Kidney (tissue), 14 donors: ENCODE results near the gene ZNF473. TPM values are rescaled to one million over a fixed set of nuclear protein-coding genes. Genes with fewer than 3 reads are reported as not detected.

Source experiments
- DNase-seq, 5 donors: peaks; one replicate each; pipeline ENCODE4 v3.0.0-alpha.2; 2013 to 2020
- FAIRE-seq: peaks from 2 replicates; lab custom pipeline; 2012; peaks lifted over from hg19 to GRCh38; lab: Jason Lieb, UNC
- H3K27ac ChIP-seq, 2 donors: one replicate each; pipeline ENCODE4 v1.7.0; 2013; ENCODE audit warnings: low read depth in 2 of 2, low read length in 2 of 2, inconsistent platforms in 1 of 2
- H3K27me3 ChIP-seq: one replicate; pipeline ENCODE4 v1.7.1; 2013; ENCODE audit warnings: low read length, inconsistent platforms; ENCODE audit not compliant: control insufficient read depth, insufficient read depth
- H3K36me3 ChIP-seq, 3 donors: one replicate each; pipeline versions ENCODE4 v1.7.0 to v1.7.1; 2013; ENCODE audit warnings: low read length in 3 of 3, control low read depth in 1 of 3, inconsistent platforms in 1 of 3; ENCODE audit not compliant: insufficient read depth in 3 of 3, control insufficient read depth in 2 of 3
- H3K4me1 ChIP-seq, 3 donors: one replicate each; pipeline versions ENCODE4 v1.7.0 to v1.7.1; 2013; ENCODE audit warnings: low read length in 3 of 3, inconsistent platforms in 1 of 3, low read depth in 1 of 3; ENCODE audit not compliant: control insufficient read depth in 2 of 3, insufficient read depth in 2 of 3
- H3K4me3 ChIP-seq, 3 donors: one replicate each; pipeline versions ENCODE4 v1.7.0 to v1.8.1; 2013; ENCODE audit warnings: low read length in 3 of 3, control low read depth in 1 of 3, inconsistent platforms in 1 of 3
- H3K9ac ChIP-seq, 3 donors: one replicate each; pipeline versions ENCODE4 v1.7.0 to v1.7.1; 2013; ENCODE audit warnings: low read length in 3 of 3, control low read depth in 1 of 3, inconsistent platforms in 1 of 3
- H3K9me3 ChIP-seq, 3 donors: one replicate each; pipeline versions ENCODE4 v1.7.0 to v1.7.1; 2013; ENCODE audit warnings: low read length in 3 of 3, control low read depth in 1 of 3, inconsistent platforms in 1 of 3; ENCODE audit not compliant: control insufficient read depth in 2 of 3, insufficient read depth in 1 of 3
- intact Hi-C: fragments of 100-400 bp; cut with DNase I; formaldehyde crosslinking; loops from one replicate; pipeline ENCODE4 v1.11.1; 2022
- polyA plus RNA-seq: library from polyadenylated mRNA; stranded (reverse); fragments of 350-450 nt; fragmentation: Illumina TruSeq; extraction: RNeasy Lipid Tissue Mini Kit (QIAGEN cat#74804); gene quantifications from one replicate; pipeline ENCODE4 v1.2.3, GENCODE V29; 2014; ENCODE audit warnings: low read depth, low replicate concordance; ENCODE audit not compliant: insufficient read depth
- total RNA-seq: library from RNA; stranded (reverse); fragmentation: NEBNext Ultra II Directional; extraction: Animal tissue kit (Norgen Biotek cat#: 25700); gene quantifications from one replicate; pipeline ENCODE4 v1.2.1, GENCODE V29; 2021
- TF ChIP-seq, protein P1 (sequence below): IDR thresholded peaks from 3 replicates; pipeline ENCODE4 v1.5.1; 2012; ENCODE audit warnings: mild to moderate bottlenecking, moderate library complexity, borderline replicate concordance; ENCODE audit not compliant: insufficient read depth; ENCODE audit errors: extremely low read depth
- donor health status: control.
- donor health status: control.
- donor health status: control.
- donor health status: control.
- donor health status: control.
- donor health status: DM: yes; HTN: yes; CAD: no.
- donor health status: Normal renal cell carcinoma (clear cell type).

ZNF473 gene
- total and polyA plus RNA-seq, 2 donors from 2014 or later = 2.6 to 10.7 TPM

DNA sequence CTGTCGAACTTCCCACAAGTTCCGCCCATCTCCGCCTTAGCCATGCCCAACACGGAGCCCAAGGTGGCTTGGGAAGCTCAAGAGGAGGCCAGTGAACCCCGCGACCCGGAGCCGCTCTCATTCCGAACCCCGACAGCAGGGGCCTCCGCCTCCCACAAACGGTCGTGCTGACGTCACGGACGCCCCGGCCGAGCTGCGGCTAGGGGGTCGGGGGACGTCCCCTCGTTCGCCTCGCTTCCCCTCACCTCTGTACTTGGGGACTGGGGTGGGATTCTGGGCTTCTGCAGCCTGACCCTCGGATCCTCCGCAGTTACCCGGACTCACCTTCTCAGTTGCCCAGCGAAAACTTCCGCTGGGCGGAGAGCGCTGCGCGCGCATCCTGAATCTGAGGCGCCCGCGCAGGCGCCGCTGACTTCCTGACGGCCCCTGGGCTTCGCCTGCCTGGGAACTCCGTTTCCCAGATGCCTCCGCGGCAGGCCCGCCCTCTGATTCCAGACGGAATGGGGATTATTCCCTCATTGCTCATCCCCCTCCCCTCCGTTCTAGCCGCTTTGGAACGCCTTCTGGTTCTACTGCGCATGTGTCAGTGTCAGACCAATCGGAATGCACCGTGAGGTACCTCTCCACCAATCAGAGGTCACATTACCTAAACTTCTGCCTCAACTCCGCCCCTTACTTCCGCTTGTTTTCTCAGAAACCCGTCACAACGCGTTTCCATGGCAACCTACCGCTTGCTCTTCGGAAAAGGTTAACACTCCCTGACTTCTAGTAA, 597 bp upstream of the ZNF473 start, which contains the start of gene VRK3:
VRK3 (minus strand) TSS at position 351 of the 772 bp plus-strand sequence. CDS start 9,210 bp downstream, outside the sequence.
- peak; percentile 100 for DNase-seq
- peak within 1 kb of the TSS; percentile 84 to 98 (median 98) for H3K4me3 ChIP-seq
- peaks cover 0 to 14% (median 12%) of the 10 kb centered on the region in 3 donors for H3K4me1 ChIP-seq
- FAIRE-seq = peak; percentile 97
- H3K36me3 ChIP-seq = peaks cover 0 to 3% (median 0%) of the 10 kb centered on the region in 3 donors
- peak within 1 kb of the TSS; percentile 95 to 97 for H3K27ac ChIP-seq
- TF ChIP-seq, protein P1, sequence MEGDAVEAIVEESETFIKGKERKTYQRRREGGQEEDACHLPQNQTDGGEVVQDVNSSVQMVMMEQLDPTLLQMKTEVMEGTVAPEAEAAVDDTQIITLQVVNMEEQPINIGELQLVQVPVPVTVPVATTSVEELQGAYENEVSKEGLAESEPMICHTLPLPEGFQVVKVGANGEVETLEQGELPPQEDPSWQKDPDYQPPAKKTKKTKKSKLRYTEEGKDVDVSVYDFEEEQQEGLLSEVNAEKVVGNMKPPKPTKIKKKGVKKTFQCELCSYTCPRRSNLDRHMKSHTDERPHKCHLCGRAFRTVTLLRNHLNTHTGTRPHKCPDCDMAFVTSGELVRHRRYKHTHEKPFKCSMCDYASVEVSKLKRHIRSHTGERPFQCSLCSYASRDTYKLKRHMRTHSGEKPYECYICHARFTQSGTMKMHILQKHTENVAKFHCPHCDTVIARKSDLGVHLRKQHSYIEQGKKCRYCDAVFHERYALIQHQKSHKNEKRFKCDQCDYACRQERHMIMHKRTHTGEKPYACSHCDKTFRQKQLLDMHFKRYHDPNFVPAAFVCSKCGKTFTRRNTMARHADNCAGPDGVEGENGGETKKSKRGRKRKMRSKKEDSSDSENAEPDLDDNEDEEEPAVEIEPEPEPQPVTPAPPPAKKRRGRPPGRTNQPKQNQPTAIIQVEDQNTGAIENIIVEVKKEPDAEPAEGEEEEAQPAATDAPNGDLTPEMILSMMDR = no peak
- intact Hi-C loops = no loop called here
- H3K9me3 ChIP-seq = no peaks in the 10 kb centered on the region
- no peaks in the 10 kb centered on the region for H3K27me3 ChIP-seq
- H3K9ac ChIP-seq = peak within 1 kb of the TSS; percentile 82 to 98 (median 97)

DNA sequence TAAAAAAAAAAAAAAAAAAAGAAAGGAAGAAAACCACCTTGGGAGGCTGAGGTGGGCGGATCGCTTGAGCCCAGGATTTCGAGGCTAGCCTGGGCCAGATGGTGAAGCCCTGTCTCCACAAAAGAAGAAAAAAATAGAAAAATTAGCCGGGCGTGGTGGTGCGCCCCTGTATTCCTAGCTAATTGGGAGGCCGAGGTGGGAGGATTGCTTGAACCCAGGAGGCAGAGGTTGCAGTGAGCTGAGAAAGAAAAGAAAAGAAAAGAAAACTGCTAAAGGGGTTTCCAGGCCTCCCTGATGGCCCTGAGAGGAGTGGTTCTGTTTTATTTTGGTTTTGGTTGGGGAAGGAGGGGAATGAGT, 723 bp downstream of the ZNF473 start:
- H3K4me1 ChIP-seq = peaks cover 0 to 12% (median 10%) of the 10 kb centered on the region in 3 donors
- H3K36me3 ChIP-seq = peaks cover 0 to 10% (median 2%) of the 10 kb centered on the region in 3 donors
- H3K9me3 ChIP-seq = no peaks in the 10 kb centered on the region
- DNase-seq (no peak), FAIRE-seq (no peak)
- peak overlapping the region in 2 of 3 donors; percentile 17 to 79 for H3K4me3 ChIP-seq
- TF ChIP-seq, protein P1 = no peak
- no peak overlapping the region for H3K27ac ChIP-seq
- H3K27me3 ChIP-seq = no peaks in the 10 kb centered on the region
- H3K9ac ChIP-seq = no peak overlapping the region
- intact Hi-C loops = no loop called here

DNA sequence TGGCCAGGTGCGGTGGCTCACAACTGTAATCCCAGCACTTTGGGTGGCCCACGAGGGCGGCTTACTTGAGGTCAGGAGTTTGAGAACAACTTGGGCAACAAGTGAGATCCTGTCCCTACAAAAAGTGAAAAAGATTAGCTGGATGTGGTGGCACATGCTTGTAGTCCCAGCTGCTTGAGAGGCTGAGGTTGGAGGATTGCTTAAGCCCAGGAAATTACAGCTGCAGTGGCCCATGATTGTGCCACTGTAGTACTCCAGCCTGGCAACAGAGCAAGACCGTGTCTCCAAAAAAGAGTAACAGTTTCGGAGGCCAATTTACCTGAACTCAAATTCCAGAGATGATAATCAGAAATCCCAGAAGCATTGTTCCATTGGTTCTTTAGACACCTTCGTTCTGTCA, 4.4 kb downstream of the ZNF473 start:
- Histone ChIP-seq H3K9me3 (no peaks in the 10 kb centered on the region), H3K27ac (no peak overlapping the region), H3K9ac (no peak overlapping the region), H3K27me3 (no peaks in the 10 kb centered on the region), H3K36me3 (peaks cover 5 to 27% (median 26%) of the 10 kb centered on the region in 3 donors), H3K4me1 (peaks cover 0 to 4% (median 0%) of the 10 kb centered on the region in 3 donors), H3K4me3 (no peak overlapping the region)
- TF ChIP-seq, protein P1 = no peak
- intact Hi-C loops = no loop called here
- DNase-seq (no peak), FAIRE-seq (no peak)
